ENCODE results near the gene PRRC2B.
"Not testable (repeated sequence)": the region's sequence is repeated elsewhere in the genome, so short reads cannot be mapped to it uniquely, and the experiment has no call there.

Gene PRRC2B

DNA sequence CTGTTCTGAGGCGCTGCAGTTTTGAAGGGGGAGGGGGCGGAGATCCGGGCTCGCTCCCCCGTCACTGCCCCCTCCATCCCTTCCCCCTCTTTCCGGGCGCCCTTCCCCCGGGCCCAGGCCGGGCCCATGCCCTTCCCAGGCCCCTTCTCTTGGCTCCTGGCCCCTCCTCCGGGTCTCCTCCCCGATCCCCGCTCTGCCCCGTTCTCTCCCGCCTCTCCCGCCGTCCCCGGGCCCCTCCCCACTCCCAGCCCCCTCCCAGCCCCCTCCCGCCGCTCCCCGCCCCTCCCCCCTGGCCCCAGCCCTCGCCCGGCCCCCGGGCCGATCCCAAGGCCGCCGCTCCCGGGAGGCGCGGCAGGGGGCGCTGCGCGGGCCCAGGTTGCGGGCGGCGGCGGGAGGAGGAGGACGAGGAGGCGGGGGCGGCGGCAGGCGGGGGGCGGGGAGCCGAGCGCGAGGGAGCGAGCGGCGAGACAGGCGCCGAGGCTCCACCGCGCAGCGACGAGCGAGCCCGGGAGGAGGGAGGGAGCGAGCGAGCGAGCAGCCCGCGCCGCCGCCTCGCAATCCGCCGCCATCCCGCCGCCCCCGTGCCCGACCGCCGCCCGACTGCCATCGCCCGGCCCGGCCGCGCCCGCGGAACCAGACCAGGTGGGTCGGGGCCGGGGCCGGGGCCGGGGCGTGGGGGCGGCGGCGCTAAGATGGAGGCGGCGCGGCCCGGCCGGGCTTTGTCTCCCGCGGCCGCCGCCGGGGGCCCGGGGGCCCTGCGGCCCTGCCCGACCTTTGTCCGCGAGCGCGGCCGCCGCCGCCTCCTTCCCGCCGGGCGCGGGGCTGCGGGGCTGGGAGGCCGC, at the start of gene PRRC2B:
TSS of gene PRRC2B (plus strand) at position 465 of the 842 bp plus-strand sequence. CDS start 36,059 bp downstream, outside the sequence.
- DNase-seq, result peak; percentile 79

DNA sequence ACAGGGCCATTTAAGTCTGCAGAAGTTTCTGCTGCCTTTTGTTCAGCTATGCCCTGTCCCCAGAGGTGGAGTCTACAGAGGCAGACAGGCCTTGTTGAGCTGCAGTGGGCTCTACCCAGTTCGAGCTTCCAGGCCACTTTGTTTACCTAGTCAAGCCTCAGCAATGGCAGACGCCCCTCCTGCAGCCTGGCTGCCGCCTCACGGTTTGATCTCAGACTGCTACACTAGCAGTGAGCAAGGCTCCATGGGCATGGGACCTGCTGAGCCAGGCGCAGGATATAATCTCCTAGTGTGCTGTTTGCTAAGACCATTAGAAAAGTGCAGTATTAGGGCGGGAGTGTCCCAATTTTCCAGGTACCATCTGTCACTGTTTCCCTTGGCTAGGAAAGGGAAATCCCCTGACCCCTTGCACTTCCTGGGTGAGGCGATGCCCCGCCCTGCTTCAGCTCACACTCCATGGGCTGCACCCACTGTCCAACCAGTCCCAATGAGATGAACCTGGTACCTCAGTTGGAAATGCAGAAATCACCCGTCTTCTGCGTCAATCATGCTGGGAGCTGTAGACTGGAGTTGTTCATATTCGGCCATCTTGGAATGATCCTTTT, 48.9 kb upstream of the PRRC2B start:
- not testable (repeated sequence) for DNase-seq

DNA sequence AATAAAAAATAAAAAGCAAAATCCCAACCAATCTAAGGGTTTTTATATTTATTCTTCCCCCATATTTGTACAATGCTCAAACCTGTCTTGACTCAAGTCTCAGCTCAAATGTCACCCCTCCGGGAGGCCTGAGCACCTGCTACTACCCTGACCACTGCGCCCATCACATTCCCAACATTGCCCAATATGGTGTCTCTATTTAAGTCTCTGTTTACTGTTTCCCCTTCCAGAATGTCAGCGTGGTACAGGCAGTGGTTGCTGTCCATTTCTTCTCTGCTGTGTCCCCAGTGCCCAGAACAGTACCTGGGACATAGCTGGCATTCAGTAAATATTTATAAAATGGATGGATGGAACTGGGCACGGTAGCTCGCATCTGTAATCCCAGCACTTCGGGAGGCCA, 47.3 kb upstream of the PRRC2B start:
- no peak for DNase-seq

DNA sequence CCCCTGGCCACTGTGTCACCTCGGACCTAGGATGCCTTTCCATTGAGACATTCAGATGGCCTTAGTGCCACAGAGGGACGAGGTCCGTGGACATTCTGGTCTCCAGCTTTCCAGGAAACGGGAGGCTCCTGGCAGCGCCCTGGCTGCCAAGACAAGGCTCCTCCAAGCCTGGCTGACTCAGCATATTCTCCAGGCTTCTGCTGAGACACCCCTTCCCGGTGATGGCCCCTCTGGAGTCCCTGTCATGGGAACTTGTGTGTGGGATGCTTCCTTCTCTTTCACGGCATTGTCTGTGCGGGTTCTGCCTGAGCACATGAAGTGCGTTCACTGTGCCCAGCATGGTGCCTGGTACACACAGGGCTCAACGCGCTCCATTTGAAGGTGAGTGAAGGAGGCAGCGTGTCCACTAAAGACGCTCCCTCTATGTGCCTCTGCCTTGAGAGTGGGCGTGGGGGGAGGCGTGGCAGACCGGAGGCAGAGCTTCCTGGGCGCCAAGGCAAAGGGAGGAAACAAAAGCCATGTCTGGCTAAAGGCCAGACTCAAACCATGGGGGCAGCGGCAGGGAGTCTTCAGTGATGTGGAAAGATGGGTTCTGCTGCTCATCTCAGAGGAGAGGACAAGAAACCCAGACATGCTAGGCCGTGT, 46.4 kb upstream of the PRRC2B start:
- DNase-seq, result no peak

DNA sequence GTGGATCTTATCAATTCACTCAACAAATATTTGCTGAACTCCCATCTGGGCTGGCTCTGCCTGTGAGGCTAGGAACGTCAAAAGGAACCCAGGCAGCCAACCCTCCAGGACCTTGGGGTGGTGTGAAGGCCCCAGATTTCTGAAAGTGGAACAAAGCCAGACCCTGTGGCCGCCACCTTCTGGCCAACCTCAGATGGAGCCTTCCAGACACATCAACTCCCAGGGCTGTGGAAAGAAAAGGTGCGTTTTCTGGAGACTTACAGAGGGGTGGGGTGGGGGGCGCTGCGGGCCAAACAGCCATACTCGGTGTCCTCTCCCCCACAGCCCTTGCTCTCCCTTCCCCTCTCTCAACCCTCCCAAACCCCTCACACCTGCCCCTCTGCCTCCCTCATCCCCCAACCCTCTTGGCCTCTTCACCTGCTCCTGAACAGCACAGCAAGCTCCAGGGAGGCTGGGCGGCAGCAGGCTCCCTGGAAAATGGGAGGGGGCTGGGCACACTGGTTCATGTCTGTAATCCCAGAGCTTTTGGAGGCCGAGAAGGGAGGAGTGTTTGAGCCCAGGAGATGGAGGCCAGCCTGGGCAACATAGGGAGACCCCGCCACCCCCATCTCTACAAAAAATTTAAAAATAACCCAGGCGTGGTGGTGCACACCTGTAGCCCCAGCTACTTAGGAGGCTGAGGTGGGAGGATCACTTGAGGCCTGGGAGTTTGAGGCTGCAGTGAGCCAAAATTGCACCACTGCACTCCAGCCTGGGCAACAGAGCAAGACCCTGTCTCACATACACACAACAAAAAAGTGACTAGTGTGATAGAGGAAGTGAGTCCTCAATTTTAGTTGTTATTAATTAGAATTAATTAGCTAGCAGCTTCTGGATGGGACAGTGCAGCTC, 45.0 kb upstream of the PRRC2B start:
- no peak for DNase-seq

DNA sequence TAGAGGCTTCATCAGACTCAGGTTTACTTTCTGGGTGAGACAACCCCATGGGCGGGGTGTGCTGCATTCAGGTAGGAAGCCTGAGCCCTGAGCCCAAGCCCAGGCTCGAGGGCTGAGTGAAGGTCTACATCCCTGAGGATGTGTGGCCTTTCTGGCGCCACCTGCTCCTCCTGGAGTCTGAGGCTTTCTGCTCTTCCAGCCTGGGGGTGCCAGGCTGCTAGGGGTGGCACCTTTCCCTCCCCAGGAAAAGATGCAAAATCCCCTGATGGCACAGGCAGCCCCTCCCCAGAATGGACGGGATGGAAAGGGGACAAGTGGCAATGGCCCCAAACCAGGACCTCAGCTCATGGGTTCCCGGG, 44.4 kb upstream of the PRRC2B start:
- no peak for DNase-seq

DNA sequence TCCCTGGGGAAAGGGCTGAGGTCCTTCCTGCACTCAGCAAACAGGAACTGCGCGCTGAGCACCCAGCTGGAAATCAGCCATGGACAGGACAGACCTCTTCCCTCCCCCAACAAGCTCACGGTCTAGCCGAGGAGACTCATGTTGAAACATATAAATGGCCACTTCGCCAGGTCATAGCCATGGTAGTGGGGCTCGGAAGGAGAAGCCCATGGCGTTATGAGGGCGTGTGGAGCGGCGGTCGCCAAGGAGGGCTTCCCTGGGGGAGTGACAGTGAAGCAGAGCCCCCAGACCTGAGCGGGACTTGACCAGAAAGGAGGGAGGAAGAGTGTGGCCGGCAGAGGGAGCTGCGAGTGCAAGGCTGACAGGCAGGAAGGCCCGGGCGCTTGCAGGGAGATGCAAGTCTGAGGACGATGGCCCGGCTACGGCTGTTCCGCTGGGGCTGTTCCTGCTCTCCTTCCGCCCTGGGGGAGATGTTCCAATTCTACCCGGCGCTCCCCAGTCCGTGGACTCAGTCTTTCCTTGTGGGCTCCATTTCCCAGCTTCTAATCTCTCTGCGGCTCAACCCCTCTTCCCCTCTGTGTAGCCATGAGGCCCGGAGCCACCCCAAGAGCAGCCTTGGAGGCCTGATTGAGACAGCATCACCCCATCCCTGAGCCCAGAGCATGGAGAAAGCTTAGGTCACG, 43.9 kb upstream of the PRRC2B start:
- peak; percentile 77 for DNase-seq

DNA sequence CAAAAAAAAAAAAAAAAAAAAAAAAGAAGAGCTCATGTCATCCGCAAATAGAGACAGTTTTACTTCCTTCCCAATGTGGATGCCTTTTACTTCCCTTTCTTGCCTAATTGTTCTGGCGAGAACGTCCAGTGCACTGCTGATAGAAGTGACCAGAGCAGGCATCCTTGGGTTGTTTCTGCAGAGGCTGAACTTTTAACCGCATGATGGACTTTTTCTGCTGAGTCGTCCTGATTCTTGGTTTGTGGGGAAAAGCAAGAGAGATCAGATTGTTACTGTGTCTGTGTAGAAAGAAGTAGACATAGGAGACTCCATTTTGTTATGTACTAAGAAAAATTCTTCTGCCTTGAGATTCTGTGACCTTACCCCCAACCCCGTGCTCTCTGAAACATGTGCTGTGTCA, 37.4 kb upstream of the PRRC2B start:
- not testable (repeated sequence) for DNase-seq

DNA sequence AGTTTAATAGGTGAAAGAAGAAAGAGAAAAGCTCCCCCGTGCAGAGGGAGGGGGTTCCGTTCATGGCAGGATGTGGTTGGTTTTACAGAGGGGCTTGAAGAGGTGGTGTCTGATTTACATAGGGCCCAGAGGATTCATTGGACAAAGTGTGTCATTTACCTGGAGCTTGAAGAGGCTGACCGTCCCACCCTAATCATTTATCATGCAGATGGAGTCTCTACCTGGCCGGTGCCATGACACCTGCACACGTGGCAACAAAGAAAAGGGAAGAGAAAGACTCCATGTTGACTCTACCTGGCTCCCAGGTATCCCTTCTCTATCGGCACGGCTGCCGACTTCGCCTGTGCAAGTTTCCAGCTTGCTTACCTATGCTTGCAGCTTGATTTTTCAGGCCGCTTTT, 35.3 kb upstream of the PRRC2B start:
- DNase-seq, result no peak

DNA sequence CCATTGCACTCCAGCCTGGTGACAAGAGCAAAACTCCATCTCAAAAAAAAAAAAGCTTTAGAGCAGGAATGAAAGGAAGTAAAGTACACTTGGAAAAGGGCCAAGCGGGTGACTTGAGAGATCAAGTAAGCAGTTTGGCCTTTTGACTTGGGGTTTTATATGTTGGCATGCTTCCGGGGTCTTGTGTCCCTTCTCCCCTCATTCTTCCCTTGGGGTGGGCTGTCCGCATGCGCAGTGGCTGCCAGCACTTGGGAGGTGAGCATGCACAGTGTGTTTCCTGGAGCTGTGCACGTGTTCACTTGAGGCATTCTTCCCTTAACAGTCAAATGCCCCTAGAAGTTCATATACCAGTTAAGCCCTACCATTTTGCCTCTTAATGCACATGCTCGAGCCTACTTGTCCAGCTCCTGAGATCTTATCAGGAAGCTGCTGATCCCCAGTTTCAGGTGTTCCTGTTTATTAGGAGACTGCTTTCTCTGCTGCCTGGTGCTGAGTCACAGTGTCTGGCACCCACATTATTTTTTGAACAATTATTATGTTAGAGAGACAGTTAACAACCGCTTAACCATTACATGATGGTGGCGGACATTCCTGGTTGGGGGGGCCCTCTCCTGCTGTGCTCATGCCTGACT, 32.6 kb upstream of the PRRC2B start:
- DNase-seq, result no peak

DNA sequence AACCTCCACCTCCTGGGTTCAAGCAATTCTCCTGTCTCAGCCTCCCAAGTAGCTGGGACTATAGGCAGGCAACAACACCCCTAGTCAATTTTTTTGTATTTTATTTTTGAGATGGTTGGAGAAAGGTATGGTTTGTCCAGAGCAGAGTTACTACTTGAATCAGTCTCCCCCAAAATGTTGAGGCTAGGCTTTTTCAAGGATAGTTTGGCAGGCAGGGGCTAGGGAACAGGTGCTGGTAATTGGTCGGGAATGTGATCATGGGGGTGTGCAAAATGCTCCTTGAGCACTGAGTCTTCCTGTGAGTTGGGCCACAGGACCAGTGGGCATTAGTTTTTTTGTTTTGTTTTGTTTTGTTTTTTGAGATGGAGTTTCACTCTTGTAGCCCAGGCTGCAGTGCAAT, 28.3 kb upstream of the PRRC2B start:
- no peak for DNase-seq

DNA sequence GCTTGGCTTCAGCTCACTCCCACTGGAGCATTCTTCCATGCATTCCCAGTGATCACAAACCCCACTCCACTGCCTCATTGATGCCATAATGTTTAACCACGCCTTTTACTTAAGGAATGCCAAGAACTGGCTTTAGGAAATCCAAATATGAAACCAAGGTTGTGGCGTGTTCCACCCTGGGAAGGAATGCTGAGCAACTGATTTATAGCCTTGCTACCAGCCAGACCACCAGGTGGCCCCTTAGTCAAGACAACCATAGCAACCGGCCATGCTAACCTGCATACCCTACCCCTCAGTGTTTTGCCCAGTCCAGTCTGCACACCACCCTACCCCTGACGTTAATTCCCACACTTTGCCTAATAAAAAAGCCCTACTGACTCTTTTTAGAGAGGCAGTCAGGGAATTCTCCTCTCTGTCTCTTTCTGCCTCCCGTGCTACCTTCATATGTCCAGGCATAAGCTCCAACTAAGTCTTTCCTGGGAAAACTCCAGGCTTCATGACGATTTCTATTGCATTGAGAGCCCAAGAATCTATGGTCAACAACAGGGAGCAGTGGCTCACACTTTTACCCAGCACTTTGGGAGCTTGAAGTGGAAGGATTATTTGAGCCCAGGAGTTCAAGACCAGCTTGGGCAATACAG, 27.0 kb upstream of the PRRC2B start:
- DNase-seq, result no peak

DNA sequence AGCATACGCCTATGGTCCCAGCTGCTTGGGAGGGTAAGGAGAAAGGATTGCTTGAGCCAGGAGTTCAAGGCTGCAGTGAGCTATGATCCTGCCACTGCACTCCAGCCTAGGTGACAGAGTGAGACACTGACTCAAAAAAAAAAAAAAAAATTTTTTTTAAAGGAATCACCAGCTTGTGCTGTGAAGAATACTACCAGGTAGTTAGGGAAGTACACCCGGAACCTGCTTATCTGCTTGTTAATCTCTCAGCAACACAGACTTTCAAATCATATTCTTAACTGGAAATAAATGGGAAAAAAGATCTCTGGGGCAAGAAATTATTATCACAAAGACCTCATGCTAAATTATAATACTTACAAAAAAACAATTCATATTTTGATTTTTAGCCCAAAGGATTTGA, 26.4 kb upstream of the PRRC2B start:
- no peak for DNase-seq

DNA sequence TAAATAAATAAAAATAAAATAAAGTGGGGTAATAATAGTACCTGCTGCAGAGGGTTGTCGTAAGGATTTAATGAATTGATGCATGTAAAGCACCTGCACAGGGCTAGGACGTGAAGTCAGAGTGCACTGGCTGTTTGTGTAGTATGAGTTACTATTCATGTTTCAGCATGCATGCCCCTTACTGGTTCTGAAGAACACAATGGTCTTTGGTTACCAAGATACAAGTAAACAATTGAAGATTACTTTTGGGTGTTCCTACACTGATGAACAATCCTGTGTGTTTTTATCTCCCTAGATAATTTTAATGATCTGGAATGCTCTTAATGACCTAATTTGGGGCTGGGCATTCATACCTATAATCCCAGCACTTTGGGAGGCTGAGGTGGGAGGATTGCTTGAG, 23.2 kb upstream of the PRRC2B start:
- DNase-seq, result no peak

DNA sequence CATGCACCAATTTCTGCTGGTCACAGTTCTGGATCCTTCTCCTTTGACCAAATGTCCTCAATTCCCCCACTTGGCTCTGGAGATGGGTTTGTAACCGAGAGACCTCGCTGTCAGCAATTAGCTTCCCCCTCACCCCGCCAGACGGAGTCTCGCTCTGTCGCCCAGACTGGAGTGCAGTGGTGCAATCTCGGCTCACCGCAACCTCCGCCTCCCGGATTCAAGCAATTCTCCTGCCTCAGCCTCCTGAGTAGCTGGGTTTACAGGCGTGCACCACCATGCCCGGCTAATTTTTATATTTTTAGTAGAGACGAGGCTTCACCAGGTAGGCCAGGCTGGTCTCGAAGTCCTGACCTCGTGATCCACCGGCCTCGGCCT, 21.3 kb upstream of the PRRC2B start:
- not testable (repeated sequence) for DNase-seq

DNA sequence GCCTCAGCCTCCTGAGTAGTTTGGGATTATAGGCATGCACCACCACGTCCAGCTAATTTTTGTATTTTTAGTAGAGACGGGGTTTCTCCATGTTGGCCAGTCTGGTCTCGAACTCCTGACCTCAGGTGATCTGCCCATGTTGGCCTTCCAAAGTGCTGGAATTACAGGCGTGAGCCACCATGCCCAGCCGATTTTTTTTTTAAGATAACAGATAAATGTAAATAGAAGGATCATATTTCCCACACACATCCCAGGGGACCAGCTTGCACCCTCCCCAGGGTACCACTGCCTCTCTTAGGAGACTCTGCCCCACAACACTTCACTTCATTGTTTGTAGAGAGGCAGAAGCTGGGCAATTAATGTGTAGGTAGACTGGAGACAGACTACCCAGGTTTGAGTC, 19.2 kb upstream of the PRRC2B start:
- DNase-seq, result not testable (repeated sequence)

DNA sequence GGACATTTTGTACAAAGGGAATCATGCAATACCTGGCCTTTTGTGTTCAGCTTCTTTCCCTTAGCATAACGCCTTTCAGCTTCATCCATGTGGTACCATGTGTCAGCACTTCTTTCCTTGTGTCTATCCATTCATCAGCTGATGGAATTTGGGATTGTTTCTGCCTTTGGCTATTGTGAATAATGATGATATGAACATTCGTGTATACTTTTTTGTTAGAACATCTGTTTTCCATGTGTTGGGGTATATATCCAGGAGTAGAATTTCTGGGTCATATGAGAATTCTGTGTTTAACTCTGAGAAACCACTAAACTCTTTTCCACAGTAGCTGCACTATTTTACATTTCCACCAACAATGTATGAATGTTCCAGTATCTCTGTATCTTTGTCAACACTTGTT, 14.8 kb upstream of the PRRC2B start:
- DNase-seq, result no peak

DNA sequence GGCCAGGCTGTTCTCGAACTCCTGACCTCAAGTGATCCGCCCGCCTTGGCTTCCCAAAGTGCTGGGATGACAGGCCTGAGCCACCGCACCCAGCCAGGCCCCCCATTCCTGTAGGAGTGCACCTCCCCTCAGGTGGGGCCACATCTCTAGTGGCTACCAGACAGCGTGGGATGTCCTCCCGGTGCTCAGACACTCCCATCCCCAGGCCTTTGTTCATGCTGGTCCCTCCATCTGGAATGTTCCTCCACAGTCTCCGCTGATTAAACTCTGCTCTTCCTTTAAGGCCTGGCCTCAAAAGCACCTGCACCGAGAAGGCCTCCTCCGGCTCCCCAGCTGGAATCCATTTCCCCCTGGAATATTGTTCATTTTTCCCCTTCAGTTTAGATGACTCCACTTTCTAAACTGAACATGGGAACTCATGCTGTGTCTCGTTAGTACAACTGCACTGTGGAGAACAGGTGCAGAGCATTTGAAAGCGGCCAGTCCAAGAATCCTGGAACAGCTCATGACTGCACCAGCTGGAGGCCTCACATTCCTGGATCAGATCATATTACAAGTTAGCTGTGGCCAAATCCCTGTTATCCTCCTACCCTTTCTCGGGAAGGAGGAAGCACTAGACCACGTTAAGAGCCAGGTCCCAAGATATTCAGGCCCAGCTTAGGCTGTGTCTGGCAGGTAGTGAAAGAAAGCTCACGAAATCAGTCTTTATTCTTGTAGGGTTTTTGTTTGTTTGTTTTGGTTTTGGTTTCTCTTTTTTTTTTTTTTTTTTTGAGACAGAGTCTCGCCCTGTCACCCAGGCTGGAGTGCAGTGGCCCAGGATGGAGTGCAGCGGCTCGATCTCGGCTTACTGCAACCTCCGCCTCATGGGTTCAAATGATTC, 10.8 kb upstream of the PRRC2B start:
- no peak for DNase-seq

DNA sequence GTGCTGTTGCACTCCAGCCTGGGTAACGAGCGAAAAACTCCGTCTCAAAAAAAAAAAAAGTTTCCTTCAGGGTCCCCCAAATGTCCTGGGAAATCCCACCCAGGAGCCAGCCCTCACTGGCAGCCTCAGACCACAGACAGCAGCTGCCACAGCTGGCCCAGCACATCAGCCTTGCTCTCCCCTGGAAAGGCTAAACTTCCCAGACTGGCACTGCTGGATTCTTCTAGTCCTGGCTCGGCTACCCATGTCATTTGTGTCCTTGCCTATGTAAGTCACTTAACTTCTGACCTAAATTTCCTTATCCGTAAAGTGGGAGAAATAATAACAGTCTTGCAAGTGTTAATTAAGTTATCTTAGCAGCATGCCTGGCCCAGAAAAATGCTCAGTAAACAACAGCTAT, 8.6 kb upstream of the PRRC2B start:
- no peak for DNase-seq

DNA sequence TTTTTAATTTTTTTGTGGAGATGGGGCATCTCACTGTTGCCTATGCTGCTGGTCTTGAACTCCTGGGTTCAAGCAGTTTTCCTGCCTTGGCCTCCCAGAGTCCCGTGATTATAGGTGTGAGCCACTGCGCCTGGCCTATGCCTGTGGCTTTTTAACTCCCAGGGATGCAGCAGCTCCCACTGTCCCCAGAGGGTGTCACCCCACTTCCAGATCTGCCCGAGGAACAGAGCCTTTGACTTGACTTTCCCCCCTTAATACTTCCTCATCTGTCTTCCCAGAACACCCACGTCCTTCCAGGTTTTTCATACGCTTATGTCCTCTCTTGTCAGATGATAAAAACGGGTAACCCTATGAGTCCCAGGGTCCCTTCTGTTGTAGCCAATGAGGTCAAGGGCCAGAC, 7.6 kb upstream of the PRRC2B start:
- DNase-seq, result no peak

DNA sequence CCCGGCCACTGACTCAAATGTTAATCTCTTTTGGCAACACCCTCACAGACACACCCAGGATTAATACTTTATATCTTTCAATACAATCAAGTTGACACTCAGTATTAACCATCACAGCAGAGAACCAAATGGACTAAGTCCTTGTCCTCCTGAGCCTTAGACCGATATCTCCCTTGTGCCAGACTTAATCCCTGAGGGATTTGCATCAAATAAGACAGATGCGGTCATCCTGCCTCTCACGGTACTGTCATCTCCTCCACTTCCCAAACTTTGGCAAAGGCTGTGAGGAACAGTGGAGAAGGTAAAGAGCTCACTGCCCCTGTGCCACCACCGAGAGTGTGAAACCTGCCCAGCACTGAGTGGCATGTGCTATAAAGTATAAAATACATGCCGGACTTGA, 6.5 kb upstream of the PRRC2B start:
- no peak for DNase-seq
